Suppressor macrophage treated with lipopolysaccharide for 4 hours (primary cell): Measurements from ENCODE around the gene ZFR2.
A peak's percentile ranks its signal among the peaks of the same experiment; 100 is the strongest.

Experiments used
- DNase-seq: peaks from one replicate; pipeline ENCODE4 v3.0.0-alpha.2; 2020

The ZFR2 gene

DNA sequence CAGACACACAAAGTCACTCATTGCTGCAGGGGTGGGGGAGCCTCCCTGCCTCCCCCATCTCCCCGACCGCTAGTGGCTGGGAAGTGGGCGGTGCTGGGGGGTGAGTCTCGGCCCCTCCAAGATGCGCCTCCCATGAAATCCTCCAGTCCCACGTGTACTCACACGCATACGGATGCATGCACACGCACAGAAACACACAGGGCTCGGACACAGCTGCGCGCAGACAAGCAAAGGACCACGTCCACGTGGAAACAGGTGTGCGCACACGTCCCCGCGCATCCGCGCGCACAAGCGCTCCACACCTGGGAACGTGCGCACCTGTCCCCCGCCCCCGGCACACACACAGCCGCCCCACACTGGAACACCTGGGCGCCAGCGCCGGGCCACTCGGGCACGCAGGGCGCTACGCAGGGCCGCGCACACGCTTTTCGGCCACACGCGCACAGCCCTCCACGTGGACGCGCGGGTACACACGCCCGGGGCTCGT lies 83.3 kb downstream of the ZFR2 start:
- no peak for DNase-seq

DNA sequence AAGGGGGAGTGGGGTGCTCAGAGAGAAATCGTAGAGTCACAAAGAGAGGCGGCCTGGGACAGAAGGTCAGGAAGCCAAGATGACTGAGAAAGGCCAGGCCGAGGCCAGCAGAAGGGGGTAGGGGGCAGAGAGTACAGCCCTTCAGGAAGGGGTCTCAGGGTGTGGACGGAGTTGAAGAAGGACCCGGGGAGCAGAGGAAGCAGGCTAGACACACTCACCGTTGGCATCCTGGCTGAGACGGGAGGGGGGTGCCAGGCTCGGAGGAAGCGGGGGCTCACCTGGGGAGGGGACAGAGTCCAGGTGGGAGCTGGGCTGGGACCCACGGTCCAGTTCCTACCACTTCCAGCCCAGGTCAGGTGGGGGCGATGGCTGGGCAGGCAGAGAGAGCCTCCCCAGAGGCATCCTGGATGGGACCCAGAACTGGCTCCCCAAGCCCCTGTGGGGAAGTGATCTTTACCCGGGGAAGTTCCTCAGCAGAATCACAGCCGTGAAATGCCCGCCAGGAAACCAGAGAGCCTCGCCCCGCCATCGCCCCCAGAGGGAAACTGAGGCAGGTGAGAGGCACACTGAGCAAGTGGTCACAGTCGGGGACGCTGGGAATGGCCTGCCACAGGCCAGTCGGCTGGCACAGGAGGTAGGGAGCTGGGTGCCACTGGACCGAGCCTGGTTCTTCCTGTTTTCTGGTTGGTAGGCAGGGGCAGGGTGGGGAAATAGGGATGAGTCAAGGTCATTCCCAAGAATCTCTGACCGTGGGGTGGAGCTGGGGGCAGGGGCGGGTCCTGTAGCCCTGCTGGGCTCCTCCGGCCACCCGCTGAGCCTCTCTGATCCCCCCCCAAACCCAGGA lies 84.0 kb downstream of the ZFR2 start:
- DNase-seq = peak; percentile 81

DNA sequence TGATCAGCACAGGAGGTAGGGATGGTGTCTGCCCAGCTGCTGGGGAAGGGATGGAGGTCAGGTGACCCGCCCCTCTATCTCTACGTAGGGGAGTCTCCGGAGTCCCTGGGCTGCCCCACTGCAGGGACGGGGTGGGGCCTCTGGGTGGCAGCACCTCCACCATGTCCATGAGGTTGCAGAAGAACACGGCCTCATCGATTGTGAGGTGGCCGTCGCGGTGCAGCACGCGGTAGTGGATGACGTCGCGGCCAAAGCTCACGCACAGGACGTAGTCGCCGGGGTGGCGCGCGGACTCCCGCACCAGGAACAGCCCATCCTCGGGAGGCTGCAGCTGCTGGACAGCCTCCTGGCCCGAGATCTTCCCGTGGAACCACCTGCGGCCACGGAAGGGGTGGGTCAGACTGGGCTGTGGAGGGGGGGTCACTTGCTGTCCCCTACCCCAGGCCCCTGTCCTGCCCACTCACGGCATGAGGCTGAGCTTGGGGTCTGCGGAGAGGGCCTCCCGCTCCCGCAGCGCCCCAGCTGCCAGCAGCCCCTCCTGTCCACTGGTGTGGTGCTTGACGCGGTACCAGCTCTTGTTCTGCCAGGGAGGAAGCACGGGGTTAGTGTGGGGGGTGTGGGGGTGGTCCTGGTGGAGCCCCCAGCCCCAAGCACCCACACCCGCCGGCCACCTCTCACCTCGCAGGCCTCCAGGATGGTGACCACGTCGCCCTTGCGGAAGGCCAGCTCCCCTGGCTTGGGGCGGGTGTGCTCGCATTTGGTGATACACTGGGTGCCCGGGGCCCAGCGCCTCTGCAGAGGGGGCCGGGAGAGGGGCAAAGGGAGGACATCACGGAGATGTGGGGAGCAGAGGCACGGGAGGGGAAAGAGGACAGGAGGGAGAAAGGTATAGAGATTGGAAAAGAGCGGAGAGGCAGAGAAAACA lies 84.9 kb downstream of the ZFR2 start:
- DNase-seq = no peak

DNA sequence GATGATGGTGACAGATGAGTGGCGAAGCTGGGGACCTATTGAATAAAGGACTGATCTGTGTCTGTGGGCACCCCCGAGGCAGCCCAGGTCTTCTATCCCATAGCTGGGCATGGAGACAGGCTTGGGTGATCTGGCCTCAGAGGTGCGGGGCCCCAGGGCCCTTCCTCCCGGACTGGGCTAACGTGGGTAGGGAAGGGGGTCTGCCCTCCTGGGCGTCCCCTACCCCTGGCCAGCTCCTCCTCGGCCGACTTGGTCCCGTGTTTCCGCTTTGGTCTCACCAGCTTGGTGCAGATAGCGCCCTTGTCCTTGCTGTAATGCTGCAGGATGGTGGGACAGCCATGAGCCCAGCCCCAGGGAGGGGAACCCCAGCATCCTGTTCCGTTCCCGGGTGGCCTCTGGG lies 85.9 kb downstream of the ZFR2 start:
- no peak for DNase-seq

DNA sequence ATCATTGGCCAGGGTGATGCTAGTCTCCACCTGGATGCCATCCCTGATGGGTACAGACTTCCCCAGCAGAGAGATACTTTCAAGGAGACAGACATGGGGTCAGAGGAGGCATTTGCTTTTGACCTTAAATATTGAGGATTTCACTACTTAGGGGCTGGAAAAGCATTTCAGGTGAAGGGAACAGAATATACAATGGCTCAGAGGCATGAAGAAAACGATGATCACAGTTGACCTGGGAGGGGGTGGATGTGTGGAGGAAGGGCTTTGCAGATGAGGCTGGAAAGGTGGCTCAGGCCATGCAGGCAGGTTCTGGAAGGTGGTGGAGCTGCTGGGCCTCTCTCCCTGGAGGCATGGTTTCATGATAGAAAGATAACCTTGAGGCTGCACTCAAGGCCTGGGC lies 86.5 kb downstream of the ZFR2 start:
- no peak for DNase-seq

DNA sequence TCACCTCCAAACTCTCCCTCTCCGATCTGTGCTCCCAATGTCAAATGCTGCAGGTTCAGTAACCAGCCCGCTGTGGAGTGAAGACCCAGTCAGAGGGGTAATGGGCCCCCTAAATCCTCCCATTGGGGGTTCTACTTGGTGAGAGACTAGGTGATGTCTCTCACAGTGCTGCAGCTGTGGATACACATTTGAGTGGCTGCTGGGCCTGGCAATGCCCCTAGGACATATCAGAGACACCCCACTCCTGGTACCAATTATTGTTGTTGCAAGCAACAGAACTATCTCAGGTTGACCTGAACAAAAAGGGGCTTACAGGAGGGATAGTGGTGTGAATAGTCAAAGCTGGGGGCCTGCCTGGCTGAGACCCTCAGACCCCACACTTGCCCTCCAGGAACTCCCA lies 87.2 kb downstream of the ZFR2 start:
- DNase-seq = no peak

DNA sequence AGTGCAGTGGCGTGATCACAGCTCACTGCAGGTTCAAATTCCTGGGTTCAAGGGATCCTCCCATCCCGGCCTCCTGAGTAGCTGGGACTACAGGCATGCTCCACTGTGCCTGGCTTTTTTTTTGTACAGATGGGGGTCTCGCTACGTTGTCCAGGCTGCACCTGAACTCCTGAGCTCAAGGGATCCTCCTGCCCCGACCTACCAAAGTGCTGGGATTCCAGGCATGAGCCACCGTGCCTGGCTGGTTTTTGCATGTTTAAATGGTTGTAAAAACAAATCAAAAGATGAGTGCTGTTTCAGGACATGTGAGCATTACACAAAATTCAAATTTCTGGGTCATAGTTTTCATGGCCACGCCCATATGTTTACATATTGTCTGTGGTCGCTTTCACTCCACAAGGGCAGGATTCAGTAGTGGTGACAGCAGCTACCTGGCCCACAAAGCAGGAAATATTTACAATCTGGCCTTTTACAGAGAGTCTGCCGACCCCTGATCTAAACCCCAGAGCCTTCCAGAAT lies 88.0 kb downstream of the ZFR2 start:
- no peak for DNase-seq

DNA sequence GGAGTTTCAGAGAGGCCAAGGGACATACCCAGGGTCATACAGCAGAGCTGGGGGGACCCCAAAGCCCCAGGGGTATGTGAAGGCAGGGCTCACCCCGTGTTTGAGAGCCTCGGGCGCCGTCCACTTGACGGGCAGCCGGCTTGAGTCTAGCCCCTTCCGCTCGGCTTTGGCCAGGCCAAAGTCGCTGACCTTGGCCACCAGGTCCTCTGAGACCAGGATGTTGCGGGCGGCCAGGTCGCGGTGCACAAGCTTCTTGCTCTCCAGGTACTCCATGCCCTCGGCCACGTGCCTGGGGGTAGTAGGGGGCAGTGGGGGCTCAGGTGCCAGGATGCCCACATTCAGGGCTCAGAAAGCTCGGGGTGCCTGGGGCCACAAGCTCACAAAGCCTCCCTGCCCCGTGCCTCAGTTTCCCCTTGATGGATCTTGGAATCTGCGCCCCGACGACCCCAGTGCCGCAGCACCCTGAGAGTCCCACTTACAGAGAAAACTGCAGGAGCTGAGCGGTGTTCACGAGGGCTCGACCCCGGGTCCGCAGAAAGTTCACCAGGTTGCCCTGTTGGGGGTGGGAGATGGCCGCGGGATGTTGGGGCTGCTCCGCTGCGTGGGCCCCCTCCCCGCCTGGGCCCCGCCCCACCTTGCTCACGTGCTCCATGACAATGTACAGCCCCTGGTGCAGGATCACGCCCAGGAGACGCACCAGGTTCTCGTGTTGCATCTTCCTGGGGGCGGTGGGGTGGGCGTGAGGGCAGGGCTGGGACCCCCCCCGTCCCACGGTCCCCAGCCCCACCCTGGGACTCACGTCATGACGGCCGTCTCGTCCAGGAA lies 89.7 kb downstream of the ZFR2 start:
- DNase-seq = no peak

DNA sequence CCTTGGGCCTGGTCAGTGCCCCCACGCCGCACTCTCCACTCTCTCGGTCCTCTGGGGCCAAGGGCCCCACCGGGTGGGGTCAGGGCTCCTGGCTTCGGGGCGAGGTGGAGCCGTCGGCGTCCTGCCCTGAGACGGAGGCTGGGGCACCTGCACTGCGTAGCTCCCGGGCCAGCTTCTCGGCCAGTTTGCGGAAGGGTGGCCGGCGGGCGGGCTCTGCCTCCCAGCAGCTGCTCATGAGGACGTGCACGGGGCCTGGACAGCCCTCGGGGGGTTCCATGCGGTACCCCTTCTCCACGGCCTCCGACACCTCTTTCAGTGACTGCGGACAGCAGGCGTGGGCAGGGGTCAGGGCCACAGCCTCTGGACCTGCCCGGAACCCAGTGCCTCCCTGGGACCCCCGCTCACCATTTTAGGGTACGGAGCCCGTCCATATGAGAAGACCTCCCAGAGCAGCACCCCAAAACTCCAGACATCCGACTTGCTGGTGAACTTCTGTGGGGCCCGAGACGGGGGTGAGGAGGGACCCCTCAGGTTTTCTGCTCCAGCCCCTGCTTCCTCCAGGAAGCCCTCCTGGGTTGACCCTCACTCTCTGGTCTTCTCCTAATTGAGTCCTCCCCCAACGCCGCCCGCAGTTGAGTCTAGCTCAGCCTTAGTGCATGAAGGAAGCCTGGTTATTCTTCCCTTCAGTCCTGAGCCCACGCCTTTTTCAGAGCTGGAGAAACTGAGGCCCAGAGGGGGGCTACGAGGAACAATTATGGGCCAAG lies 90.6 kb downstream of the ZFR2 start:
- no peak for DNase-seq

DNA sequence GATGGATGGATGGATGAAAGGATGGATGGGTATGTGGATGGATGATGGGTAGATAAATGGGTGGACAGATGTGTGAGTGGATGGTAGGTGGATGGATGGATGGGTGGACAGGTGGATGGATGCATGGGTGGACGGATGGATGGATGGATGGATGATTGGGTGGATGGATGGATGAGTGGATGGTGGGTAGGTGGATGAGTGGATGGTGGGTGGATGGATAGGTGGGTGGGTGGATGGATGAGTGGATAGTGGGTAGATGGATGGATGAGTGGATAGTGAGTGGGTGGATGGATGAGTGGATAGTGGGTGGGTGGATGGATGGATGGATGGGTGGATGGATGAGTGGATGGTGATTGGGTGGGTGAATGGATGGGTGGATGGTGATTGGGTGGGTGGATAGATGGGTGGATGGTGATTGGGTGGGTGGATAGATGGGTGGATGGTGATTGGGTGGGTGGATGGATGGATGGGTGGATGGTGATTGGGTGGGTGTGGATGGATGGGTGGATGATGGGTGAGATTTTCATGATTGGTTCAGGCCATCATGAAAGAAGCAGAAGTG lies 92.3 kb downstream of the ZFR2 start:
- DNase-seq = no peak

DNA sequence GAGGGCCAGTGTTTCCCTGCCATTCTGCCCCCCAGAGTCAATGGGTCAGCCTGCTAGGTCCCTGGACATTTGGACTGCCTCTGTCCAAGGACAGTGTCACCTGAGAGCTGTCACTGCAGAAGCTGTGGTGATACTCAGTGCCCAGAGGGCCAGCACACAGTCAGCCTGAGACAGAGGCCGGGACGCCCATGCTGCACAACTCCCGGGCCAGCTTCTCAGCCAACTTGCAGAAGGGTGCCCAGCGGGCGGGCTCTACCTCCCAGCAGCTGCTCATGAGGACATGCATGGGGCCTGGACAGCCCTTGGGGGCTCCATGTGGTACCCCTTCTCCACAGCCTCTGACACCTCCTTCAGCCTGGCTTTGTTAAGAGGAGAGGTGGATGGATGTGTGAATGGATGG lies 93.0 kb downstream of the ZFR2 start:
- DNase-seq = no peak

DNA sequence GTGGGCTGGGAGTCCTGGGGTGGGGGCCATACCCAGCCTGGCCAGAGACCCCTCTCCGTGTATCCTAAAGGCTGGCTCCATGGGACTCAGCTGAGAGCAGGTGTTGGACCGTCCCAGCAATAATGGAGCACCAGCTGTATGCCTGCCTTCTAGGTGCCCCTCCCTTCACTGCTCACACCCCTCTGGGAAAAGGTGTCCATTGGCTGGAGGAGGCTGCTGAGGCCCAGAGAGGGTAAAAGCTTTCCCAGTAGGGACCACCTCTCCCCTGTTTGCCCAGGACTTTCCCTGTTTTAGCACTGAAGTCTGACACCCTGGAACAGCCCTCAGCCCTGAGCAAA lies 93.5 kb downstream of the ZFR2 start:
- no peak for DNase-seq

DNA sequence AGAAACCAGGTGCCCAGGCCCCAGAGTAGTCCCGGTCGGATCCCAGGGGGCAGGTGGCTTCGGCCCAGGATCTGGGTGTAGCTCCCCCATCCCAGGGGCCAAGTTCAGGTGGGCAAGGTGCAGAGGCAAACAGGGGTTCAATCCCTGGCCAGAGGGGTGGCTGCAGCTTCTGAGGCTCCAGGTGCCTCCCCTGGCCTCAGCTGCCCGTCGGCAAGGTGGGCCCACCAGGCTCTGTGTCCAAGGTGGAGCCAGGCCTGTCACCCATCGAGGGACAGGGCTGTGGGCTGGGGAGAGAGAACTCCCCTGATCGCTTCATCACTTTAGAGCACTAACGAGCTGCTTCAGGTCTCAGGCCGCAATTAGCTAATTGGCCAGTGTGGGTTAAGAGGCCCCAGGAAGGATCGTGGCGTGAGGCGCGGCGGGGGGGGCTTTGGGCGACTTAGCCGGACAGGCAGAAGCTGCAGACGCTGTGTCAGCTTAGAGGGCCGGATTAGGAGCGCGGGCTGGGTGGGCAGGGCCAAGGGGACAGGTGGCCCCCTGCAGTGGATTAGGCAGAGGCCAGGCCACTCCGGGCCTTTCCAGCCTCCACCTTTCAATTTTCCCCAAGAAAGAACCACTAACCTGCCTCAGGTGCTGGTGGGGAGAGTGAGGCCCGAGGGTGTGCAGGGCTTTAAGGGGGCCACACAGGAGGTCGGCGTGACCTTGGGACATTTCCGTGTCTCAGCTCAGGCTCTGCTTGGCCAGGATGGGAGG lies 94.0 kb downstream of the ZFR2 start:
- DNase-seq = no peak

DNA sequence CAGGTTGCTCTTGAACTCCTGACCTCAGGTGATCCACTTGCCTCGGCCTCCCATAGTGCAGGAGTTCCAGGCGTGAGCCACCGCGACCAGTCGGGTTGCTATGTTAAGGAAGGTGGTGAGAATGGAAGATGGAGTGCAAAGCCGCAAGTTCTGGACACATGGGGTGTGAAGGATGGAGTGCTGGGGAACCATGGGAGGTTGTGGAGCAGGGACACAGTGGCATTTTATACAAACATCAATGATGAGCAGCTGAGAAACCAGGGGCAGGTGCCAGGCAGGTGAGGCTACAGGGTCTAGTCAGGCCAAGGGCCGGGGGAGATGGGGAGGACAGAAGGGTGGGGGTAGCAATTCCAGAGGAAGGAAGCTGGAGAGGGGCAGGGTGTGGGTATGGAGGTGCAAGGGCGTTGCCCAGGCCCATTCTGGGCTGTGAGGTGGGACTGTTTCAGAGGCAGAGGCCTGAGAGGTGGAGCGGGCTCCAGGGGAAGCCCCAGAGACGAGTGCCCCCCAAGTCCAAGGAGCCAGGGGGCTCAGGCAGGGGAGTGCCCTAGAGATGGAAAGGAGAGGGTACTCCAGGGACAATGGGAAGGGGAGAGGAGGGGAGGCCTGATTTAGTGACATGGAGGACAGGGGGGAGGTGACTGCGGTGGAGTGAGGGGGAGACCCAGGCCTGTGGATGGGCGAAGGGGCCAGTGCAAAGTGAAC lies 94.9 kb downstream of the ZFR2 start:
- no peak for DNase-seq

DNA sequence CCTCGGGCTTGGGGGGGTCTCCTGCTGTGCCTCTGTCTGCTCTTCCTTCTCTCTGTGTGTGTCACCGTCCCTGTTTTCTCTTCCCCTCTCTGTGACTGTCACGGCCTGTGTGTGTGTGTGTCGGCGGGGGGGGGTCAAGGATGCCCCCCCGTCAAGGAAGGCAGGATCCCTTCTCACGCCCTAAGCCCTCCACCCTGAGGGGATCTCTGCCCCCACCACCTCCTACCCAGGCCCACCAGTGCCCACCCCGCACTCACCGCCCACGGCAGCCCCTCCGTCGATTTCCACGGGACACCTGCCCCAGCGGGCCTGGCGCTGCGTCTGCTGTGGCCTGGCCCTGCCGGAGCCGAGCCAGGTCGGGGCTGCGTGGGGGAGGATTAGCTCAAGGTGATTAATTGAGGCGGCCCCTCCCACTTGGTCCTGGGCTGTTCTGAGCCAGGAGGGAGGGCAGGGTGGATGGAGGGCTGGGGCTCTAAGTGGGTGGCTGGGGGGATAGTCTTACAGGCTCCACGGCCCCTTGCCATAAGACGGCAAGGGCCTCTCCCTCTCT lies 96.9 kb downstream of the ZFR2 start, which contains the start of gene RAX2:
Gene RAX2, minus strand, starts transcription at position 323 of the 550 bp plus-strand sequence. CDS start 486 bp downstream, outside the sequence.
- no peak for DNase-seq

DNA sequence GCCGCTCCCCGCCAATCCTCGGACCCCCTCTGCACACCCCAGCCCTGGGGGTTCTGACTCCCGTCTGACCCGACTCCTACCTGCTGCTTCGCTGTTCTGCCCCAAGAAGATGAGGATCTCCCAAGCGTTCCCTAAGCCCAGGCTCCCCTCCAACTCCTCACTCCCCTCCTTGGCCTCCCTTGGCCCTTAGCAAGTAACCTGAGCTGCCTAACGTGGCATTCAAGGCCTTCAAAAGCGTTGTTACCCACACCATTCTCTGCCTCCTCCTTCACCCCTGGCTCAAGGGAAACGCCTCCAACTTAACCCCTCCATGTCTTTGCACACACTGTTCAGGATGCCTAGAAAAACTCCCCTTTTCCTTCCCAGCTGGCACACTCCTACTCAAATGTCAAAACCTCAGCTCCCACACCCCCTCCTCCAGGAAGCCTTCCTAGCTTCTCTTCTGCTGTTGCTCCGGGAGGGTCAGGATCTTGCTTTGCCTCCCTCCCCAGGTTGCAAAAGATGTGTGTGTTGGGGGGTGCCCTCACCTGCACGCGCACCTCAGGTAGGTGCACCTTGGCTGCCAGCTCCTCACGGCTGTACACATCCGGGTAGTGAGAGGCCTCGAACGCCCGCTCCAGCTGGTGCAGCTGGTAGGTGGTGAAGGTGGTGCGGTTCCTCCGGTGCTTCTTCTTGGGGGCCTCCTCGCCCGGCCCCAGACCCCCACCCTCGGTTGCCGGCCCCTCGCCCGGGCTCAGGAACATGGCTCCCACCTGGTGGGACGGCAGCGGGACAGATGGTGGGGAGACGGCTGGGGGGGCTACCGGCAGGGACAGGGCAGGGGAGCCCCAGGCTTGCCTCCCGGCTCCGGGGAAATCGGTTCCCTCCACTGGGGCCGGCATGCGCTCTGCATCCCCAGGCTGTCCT lies 97.6 kb downstream of the ZFR2 start:
- DNase-seq = no peak

DNA sequence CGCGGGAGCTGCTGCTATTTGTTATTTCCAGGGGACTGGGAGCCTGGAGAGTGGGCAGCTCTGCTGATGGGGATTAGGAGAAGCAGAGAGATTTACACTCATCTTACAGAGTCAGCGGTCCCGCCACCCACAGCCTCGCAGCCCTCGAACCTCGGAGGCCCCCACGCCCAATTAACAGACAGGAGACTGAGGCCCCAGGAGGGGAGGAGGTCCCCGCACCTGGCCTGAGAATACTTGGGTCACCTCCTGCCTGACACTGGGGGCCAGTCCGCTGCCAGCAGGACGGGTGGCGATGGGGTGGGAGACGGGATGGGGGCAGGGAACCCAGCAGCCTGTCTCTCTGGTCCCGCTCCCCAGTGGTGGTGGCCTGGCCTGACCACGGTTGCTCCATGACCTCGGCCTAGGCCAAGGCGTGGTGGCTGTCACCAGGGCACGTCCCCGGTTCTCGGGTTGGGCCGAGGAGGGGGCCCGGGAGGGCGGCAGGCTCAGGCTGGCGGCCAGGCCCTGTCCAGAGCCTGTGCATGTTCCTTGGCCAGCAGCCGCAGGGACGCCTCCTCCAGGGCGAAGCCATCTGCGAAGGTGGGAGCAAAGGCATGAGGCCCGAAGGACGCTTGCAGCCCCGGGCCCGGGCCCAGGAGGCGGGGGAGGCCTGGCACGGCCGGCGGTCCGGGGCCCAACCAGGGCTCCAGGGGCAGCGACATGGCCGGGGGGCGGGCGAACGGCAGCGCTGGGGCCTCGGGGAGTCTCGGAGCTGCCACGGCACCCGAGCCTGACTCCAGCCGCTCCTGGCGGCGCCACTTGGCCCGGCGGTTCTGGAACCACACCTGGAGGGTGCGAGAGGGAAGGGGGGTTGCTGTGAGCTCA lies 98.5 kb downstream of the ZFR2 start:
- DNase-seq = no peak

DNA sequence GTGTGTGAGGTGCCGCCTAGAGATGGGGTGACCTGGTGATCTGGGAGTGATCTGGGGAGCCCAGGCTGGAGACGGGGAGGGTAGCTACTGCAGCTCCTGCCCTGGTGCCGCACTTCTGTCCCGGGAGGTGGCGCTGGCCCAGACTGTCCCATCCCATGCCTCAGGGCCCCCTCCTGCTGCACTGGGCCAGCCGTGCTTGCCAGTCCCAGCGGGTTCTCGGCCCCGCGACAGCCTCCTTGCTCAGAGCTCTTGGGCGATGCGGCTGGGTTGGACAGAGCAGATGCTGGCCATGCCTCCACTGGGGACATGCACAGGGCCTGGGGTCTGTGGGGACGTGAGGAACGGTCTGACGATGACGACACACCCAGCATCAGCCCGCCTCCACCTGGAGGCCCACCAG lies 99.3 kb downstream of the ZFR2 start:
- no peak for DNase-seq
